GM18909 (cell line): ENCODE measurements around the gene MMAB.

ENCODE experiments used
- ATAC-seq: cut with Tn5 transposase; IDR thresholded peaks from one replicate; pipeline ENCODE4 v1.9.1; 2021; ENCODE audit warnings: mild to moderate bottlenecking; ENCODE audit not compliant: unreplicated experiment, poor library complexity

MMAB gene

DNA sequence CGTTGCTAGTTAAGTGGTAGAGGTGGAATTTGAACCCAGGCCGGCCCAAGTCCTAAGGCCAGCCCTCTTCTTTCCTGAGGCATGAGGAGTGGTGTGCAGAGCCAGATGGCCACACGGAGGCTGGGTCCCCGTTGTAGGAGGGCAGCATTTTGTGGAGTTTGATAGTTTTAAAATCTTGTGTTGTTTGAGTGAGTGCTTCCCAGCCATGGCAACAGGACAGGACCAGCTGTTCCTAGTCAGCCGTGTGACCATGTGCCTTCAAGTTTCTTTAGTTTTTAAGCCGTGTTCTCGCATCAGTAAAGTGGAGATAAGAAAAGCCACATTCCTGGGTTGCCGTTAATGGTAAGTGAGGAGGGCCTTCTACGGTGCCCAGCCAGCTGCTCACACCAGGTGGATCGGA lies 51.5 kb downstream of the MMAB start:
- ATAC-seq: no peak

DNA sequence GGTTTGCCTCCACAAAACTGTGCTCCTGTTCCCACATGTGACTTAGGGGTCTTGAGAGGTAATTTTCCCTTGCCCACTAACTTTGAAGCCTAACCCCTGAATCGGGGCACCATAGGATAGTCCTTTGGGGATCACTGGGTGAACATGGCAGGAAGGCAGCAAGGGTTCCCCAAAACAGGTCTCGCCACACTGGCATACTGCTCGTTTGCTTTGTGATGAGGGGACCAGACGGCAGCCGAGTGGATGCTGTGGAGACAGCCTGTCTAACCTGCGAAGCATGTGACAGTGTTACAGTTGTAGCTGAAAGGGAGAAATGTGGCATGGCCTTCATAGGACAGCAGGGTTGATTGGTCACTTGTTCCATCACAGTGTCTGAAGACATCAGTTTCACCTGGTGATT lies 53.5 kb downstream of the MMAB start:
- no peak for ATAC-seq

DNA sequence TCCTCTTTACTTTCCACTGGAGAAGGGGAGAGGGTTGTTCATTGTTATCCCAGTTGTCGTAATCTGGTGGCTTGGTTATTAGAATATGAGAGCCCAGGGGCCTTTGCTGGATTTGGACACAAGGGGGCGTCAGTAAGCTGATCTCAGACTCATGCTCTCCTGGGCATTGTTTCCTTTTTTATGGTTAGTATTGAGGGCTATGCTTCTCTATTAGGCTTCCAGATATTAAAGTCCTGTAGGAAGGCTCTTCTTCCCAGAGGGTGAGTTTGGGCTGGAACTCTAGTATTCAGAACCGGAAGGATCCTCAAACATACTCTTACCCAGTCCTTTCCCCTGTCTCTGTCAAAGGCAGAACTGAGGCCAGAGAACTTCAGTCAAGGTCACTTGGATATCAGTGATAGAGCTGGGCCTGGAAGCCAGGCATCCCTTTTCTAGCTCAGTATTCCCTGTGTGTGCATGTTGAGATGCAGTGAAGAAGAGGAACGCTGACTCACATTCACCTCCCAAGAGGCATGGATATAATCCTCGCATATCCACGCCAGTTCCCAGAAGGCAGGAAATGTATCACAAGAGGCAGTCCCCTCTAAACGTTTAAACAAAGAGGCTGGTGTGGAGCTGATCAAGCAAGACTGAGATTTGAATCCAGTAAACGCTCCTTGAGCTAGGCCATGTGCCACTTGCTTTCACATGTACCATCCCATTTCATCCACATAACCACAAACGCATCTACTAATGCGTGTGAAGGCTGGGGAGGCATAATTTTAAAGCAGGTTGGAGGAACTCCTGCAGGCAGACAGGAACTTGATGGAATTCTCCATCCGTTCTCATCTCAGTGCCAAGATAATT lies 54.3 kb downstream of the MMAB start:
- ATAC-seq: no peak

DNA sequence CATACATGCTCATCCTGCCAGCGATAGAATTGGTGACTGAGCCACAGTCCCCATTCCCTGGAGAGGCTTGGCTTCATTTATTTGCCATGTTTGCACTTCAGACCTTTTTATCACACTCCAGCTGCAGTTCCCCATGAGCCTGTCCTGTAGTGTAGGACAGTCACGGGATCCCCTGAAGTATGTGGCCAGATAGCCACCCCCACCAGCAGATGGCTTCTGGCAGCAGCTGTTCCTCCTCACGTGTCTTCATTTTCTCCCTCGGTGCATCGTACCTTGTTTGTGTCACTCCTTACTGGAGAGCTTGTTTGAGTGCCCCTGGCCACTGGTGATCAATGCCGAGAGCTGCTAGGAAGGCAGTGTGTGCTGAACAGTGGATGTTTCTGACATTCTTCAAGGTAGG lies 55.7 kb downstream of the MMAB start:
- no peak for ATAC-seq

DNA sequence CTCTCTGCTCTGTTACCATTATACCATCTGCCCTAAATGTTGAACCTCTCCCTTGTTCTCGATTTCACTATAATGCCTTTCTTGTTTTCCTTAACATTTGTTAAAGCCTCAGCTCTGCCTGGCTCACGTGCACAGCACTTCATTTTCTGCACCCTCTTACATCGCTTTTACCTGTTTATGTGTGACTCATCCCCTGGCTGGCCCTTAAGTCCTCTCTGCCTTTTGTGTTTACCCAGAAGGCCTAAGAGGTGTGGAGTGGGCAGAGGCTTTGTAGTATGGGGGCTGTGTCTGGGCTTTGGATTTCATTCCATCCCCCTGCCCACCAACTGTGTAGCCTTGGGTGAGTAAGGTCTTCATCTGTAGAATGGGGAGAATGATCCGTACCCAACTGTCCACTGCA lies 59.3 kb downstream of the MMAB start:
- no peak for ATAC-seq

DNA sequence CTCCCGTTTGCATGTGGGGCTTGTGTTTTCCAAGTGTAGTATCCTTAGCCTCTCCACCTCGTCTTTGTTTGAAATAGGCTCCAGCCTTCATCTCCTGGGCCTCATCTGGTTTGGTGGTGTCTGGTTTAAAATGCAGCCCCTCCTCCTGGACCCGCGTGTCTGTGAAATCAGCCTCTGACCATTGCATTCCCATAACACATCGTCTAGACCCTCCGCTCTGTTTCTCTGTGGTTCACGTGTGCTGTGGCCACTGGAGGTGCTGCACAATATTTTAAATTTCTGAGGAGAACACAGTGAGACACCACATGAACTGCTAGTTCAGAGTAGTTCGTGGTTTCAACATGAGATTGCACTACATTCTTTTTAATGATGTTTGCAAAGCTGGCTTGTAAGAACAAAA lies 60.3 kb downstream of the MMAB start:
- no peak for ATAC-seq

DNA sequence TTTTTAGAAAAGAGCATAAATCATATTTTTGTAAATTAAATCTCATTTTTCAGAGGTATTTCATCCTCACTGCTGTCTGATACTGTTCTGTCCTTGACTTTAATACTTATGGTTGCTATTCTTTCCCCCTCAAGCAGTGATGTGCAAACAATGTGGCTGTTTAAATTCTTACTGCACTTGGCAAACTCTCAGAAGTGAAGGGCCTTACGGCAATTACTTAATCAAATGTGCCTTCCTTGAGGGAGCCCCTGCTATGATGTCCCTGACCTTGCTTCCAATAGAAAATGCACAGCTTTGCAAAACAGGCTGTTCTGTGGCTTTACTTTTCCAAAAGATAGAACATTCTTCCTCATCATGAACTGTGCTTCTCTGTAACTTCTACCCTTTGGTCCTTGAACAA lies 60.7 kb downstream of the MMAB start:
- ATAC-seq: no peak

DNA sequence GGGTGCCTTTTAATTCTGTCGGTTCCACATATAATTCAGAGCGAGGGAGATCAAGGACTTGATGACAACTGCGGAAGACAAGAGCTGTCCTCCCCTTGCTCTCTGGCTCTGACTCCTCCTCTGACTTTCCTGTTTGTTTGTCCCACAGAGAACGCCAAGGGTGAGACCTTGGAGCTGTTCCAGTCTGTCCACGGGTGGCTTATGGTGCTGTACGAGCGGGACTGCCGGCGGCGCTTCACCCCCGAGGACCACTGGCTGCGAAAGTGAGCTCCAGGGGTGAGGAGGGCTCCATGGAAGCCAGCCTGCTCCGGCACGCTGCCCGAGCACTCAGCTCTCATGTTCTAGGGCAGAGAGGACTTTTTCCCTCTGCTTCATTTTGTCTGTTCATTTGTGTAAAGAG lies 63.1 kb downstream of the MMAB start:
- ATAC-seq: no peak

DNA sequence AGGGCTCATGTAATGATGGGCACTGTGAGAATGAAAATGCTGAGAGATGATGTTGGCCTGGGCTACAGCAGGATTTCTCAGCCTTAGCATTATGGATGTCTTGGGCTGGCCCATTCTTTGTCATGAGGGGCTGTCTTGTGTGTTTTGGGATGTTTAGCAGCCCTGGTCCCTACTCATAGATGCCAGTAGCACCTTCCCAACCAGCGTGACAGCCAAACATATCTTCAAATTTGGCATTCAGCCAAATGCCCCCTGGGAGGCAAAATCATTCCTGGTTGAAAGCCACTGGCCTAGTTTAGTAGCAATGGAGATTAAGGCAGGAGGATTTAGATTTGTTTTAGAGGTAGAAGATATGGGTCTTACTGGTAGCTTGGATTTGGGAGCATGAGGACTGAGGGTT lies 69.2 kb downstream of the MMAB start:
- no peak for ATAC-seq
